GM12891 (cell line): ENCODE data around the gene KLLN.

ENCODE experiments used
- PAX5 ChIP-seq: IDR thresholded peaks from 2 replicates; pipeline ENCODE4 v1.6.1; 2011; ENCODE audit warnings: low read length, moderate library complexity, mild to moderate bottlenecking; ENCODE audit not compliant: insufficient read depth, severe bottlenecking
- POLR2A ChIP-seq: IDR thresholded peaks from 2 replicates; pipeline ENCODE4 v1.6.1; 2011; ENCODE audit warnings: low read depth, low read length, control low read depth
- POLR2AphosphoS5 ChIP-seq: IDR thresholded peaks from 2 replicates; pipeline ENCODE4 v1.6.1; 2011; ENCODE audit warnings: low read depth, low read length, control low read depth
- POU2F2 ChIP-seq: IDR thresholded peaks from 2 replicates; pipeline ENCODE4 v1.6.1; 2011; ENCODE audit warnings: low read depth, mild to moderate bottlenecking, control low read depth, low read length, moderate library complexity
- TAF1 ChIP-seq: IDR thresholded peaks from 2 replicates; pipeline ENCODE4 v1.6.1; 2011; ENCODE audit warnings: low read depth, low read length, control low read depth

GRCh38 chr10:87842220-87842641 lies 21.1 kb downstream of the KLLN start:
- TF ChIP-seq POLR2A (no peak), TAF1 (no peak), POU2F2 (no peak), POLR2AphosphoS5 (no peak), PAX5 (no peak)
